Hepatocyte (in vitro differentiated cells): ENCODE results near the gene PVR. TPM values are rescaled to one million over a fixed set of nuclear protein-coding genes. Genes with fewer than 3 reads are reported as not detected.

Experiments used
- DNase-seq: peaks from one replicate; pipeline ENCODE4 v3.0.0-alpha.2; 2016; ENCODE audit warnings: low spot score
- H2AFZ ChIP-seq: fragments of 200-600 bp; sonication (generic); 2 replicates; pipeline ENCODE4 v1.6.0; 2016; ENCODE audit warnings: antibody characterized with exemption, mild to moderate bottlenecking
- H3K27ac ChIP-seq: fragments of 200-600 bp; sonication (generic); 2 replicates; pipeline ENCODE4 v1.5.1; 2016; ENCODE audit warnings: mild to moderate bottlenecking
- H3K27me3 ChIP-seq: fragments of 200-600 bp; sonication (generic); 2 replicates; pipeline ENCODE4 v1.6.1; 2016
- H3K36me3 ChIP-seq: fragments of 200-600 bp; sonication (generic); replicated peaks from 2 replicates; pipeline ENCODE4 v1.5.1; 2016; ENCODE audit warnings: low read depth; ENCODE audit not compliant: insufficient read depth
- H3K4me1 ChIP-seq: fragments of 200-600 bp; sonication (generic); 2 replicates; pipeline ENCODE4 v1.5.1; 2016; ENCODE audit warnings: mild to moderate bottlenecking, moderate library complexity; ENCODE audit not compliant: insufficient read depth
- H3K4me2 ChIP-seq: fragments of 200-600 bp; sonication (generic); 2 replicates; pipeline ENCODE4 v1.6.0; 2016
- H3K4me3 ChIP-seq: fragments of 200-600 bp; sonication (generic); 2 replicates; pipeline ENCODE4 v1.5.1; 2016; ENCODE audit warnings: mild to moderate bottlenecking
- H3K79me2 ChIP-seq: fragments of 200-600 bp; sonication (generic); 2 replicates; pipeline ENCODE4 v1.6.0; 2017; ENCODE audit warnings: mild to moderate bottlenecking
- H3K9me2 ChIP-seq: fragments of 200-600 bp; sonication (generic); replicated peaks from 2 replicates; pipeline ENCODE4 v1.6.0; 2017; ENCODE audit warnings: mild to moderate bottlenecking; ENCODE audit not compliant: insufficient read depth
- H3K9me3 ChIP-seq: fragments of 200-600 bp; sonication (generic); 2 replicates; pipeline ENCODE4 v1.5.1; 2016; ENCODE audit warnings: low read depth, mild to moderate bottlenecking
- H4K20me1 ChIP-seq: fragments of 200-600 bp; sonication (generic); 2 replicates; pipeline ENCODE4 v1.6.0; 2016; ENCODE audit warnings: mild to moderate bottlenecking; ENCODE audit not compliant: insufficient read depth, poor library complexity, severe bottlenecking
- CTCF ChIP-seq: fragments of 200-600 bp; sonication (generic); IDR thresholded peaks from 2 replicates; pipeline ENCODE4 v1.5.1; 2016; ENCODE audit warnings: antibody characterized with exemption, mild to moderate bottlenecking; ENCODE audit not compliant: poor library complexity
- EZH2 ChIP-seq: fragments of 200-600 bp; sonication (generic); IDR thresholded peaks from 2 replicates; pipeline ENCODE4 v1.6.1; 2016; ENCODE audit warnings: antibody characterized with exemption, mild to moderate bottlenecking, borderline replicate concordance
- EZH2phosphoT487 ChIP-seq: fragments of 200-600 bp; sonication (generic); IDR thresholded peaks from one replicate; pipeline ENCODE4 v1.6.1; 2018; ENCODE audit warnings: antibody characterized with exemption, mild to moderate bottlenecking, low read depth, moderate library complexity; ENCODE audit not compliant: unreplicated experiment, severe bottlenecking
- WGBS: methylation state at CpG from one replicate; pipeline ENCODE4 v1.1.6; 2016; ENCODE audit warnings: low lambda C conversion rate; ENCODE audit errors: missing lambda C conversion rate; 5-methylcytosine and 5-hydroxymethylcytosine counted together
- polyA plus RNA-seq: library from polyadenylated mRNA; unstranded; fragments of >200 nt; fragmentation: Nextera tagmentation; extraction: Ambion mirVana; gene quantifications from 2 replicates; pipeline ENCODE4 v1.2.1, GENCODE V29; 2016
- total RNA-seq: library from RNA; depleted of rRNA; stranded (reverse); fragments of >200 nt; gene quantifications from 2 replicates; pipeline ENCODE4 v1.2.3, GENCODE V29; 2014

PVR gene
- total and polyA plus RNA-seq, 2 experiments from 2014 or later: 85.6 to 123 TPM

GRCh38 chr19:44598880-44599279 lies 44.8 kb upstream of the PVR start:
- Histone ChIP-seq H3K27me3 (no peaks in the 10 kb centered on the region), H3K4me1 (peaks cover 20% of the 10 kb centered on the region), H3K4me2 (no peak overlapping the region), H2AFZ (no peak overlapping the region), H4K20me1 (no peaks in the 10 kb centered on the region), H3K27ac (peak overlapping the region; percentile 93), H3K79me2 (no peaks in the 10 kb centered on the region), H3K4me3 (no peak overlapping the region), H3K9me3 (no peaks in the 10 kb centered on the region), H3K36me3 (no peaks in the 10 kb centered on the region), H3K9me2 (no peaks in the 10 kb centered on the region)
- peak; percentile 59 for DNase-seq
- TF ChIP-seq EZH2phosphoT487: no peak
- TF ChIP-seq CTCF: no peak
- no peak for TF ChIP-seq EZH2
- WGBS: 69% methylated on average over 3 of the region's 3 CpGs

- no peak overlapping the region for H3K27ac ChIP-seq
- H2AFZ ChIP-seq: no peak overlapping the region
- H3K9me2 ChIP-seq: no peaks in the 10 kb centered on the region
- H3K27me3 ChIP-seq: no peaks in the 10 kb centered on the region
- no peaks in the 10 kb centered on the region for H3K9me3 ChIP-seq
- no peak for DNase-seq
- no peaks in the 10 kb centered on the region for H3K36me3 ChIP-seq
- H3K79me2 ChIP-seq: no peaks in the 10 kb centered on the region
- no peak overlapping the region for H3K4me2 ChIP-seq
- no peak for TF ChIP-seq EZH2phosphoT487
- no peak for TF ChIP-seq CTCF
- TF ChIP-seq EZH2: no peak
- no peak overlapping the region for H3K4me3 ChIP-seq
- H3K4me1 ChIP-seq: peaks cover 20% of the 10 kb centered on the region
- 87% methylated on average over 4 of the region's 4 CpGs for WGBS
- H4K20me1 ChIP-seq: no peaks in the 10 kb centered on the region
Observed at GRCh38 chr19:44600466-44600865, 43.2 kb upstream of the PVR start.

- WGBS: 65% methylated on average over 6 of the region's 6 CpGs
- H3K36me3 ChIP-seq: no peaks in the 10 kb centered on the region
- peak overlapping the region; percentile 68 for H3K27ac ChIP-seq
- H3K9me2 ChIP-seq: no peaks in the 10 kb centered on the region
- H4K20me1 ChIP-seq: no peaks in the 10 kb centered on the region
- no peak overlapping the region for H2AFZ ChIP-seq
- TF ChIP-seq EZH2phosphoT487: no peak
- TF ChIP-seq EZH2: no peak
- no peak overlapping the region for H3K4me3 ChIP-seq
- H3K27me3 ChIP-seq: no peaks in the 10 kb centered on the region
- H3K9me3 ChIP-seq: no peaks in the 10 kb centered on the region
- no peaks in the 10 kb centered on the region for H3K79me2 ChIP-seq
- DNase-seq: peak; percentile 62
- no peak overlapping the region for H3K4me2 ChIP-seq
- peaks cover 11% of the 10 kb centered on the region for H3K4me1 ChIP-seq
Observed at GRCh38 chr19:44602081-44602480, 41.6 kb upstream of the PVR start.

- H3K79me2 ChIP-seq: no peaks in the 10 kb centered on the region
- no peak overlapping the region for H2AFZ ChIP-seq
- no peak for TF ChIP-seq EZH2
- no peak overlapping the region for H3K4me3 ChIP-seq
- peak overlapping the region; percentile 54 for H3K27ac ChIP-seq
- no peaks in the 10 kb centered on the region for H3K36me3 ChIP-seq
- no peaks in the 10 kb centered on the region for H3K9me3 ChIP-seq
- no peak for DNase-seq
- peaks cover 8% of the 10 kb centered on the region for H3K4me1 ChIP-seq
- 78% methylated on average over 8 of the region's 8 CpGs for WGBS
- H3K27me3 ChIP-seq: no peaks in the 10 kb centered on the region
- H3K9me2 ChIP-seq: no peaks in the 10 kb centered on the region
- no peaks in the 10 kb centered on the region for H4K20me1 ChIP-seq
- no peak overlapping the region for H3K4me2 ChIP-seq
Observed at GRCh38 chr19:44603201-44603945, 40.3 kb upstream of the PVR start.
